ENCODE measurements around the gene RDH5.
A peak's percentile ranks its signal among the peaks of the same experiment; 100 is the strongest.

RDH5 gene

DNA sequence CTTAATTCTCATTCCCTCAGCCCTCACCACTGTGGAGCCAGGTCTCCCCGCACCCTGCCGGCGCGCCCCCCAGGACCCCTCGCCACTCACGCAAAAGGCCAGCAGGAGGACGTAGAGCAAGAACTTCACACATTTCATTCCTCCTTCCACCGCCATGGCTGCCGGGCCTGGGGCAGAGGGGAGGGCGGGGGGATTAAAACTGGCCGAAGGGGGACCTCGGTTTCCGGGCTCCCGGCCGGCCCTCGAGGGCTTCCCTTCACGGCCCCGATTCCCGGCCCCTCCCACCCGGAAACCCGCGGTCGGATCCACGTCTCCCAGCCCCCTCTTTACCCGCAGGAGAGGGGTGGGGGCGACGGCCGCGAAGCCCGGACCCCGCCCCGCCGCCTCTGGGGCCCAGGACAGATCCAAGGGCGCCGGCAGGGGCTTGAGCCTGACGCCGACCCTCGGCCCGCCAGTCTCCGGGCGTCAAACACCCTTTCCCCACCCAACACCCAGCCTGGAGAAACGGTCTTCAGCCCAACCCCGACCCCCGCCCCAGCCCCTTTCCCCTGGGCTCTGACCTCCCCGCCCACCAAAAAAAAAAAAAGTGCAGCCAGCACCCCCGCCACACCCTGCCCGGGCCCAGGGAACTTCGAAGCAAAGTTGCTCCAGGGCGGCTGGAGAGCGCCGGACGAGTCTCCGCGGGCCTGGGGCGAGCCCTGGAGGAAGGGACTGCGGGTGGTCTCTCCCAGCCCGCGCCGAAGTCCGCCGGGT lies 8.2 kb downstream of the RDH5 start:
- DNase-seq (ENCODE audit: low spot score): peak; percentile 49

DNA sequence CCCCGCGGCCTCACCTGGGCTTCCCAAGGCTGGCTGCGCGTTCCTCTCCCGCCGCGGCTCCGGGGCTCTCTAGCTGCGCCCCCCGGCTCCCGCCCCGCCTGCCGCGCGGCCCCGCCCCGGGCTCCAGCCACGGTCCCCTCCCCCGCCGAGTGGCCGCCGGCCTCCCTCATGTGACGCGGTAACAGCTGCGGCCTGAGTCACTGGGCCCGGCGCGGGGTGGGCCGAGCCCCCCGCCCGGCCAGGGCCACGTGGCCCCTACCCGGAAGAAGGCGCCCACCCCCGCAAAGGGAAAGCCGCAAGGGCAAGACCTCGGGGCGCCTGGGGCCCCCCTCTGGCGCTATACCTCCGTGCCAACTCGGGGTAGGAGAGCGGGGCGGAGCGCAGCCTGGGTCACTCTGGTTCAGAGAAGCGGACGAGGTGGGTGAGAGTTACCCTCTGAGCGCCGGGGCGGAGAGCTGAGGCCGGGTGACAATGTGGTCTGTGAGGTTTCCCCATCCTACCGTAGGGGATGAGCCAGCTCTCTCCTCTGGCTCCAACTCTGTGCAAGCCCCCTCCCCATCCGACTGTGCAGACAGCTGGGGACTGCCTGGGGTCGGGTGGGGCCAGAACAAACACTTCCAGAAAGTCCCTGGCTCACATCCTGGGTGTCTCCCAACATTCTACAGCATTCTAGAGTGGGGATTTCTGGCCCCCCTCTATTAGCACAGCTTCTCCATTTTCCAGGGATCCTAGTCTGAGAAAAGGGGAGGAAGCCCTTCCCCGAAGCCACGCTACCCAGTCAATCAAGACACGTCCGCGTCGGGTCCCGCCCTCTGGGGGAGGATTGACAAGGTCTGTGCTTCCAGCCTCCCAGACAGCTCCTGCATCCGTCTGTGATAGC lies 9.0 kb downstream of the RDH5 start, which contains the start of gene CD63:
CD63 (minus strand) TSS at position 71 of the 880 bp plus-strand sequence. CDS start 668 bp downstream, outside the sequence.
- DNase-seq (ENCODE audit: low spot score): peak; percentile 87

DNA sequence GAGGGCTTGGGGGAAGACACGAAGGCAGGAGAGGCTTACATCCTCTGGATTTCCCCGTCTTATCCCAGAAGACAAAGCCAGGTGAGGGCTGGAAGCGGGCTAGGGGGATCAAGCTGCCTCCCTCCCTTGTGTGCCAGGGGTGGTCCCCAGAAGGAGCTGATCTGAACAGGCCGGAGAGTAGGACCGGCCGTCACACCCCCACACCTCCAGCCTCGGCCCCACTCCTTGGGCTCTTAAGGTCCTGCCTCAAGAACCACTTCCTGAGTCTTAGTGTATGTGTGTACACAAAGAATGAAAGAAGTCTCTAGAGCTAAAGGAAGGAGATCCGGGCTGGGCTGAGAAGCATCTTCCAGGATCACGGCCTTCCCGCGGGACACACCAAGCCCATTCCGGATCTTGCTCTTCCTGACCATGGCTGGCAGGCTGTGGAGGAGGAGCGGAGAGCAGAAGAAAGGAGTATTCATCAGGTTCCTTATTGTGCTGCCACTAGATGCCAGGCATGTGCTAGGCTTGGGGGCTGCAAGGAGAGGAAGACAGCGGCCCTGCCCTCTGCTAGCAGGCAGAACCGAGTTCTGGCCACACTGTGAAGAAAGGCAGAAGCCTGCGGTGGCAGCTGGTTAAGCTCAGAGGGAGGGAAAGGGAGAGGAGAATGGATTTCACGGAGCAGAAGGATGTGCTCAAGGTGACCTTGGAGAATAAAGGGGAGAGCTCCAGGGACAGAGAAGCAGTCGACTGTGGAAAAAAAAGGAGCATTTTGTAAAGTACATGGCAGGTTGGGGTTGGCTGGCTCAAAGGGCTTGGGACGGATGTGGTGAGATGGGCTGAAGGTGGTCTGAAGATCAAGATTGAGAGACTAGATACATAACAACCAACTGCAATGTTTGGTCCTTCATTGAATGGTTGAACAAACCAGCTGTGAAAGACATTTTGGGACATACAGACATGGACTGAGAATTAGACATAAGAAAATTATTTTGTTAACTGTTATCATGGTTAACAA lies 9.9 kb downstream of the RDH5 start:
- no peak for DNase-seq (ENCODE audit: low spot score)

DNA sequence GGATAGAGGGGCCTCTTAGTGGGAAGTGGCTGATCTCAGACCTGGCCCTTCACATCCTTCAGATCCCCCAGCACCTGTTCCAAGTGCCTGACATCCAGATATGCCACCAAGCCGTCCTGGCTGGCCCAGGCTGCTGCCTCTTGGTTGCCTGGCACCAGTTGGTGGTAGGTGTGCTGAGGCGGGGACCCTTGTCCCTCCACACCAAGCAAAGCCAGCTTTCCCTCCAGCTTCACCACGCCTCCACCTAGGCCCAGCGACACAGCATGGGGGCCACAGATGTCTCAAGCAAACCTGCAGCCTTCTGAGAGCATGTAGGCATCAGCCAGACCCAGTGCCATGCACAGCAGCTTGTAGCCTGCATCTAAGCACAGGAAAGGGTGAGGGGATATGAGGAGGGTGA lies 12.1 kb downstream of the RDH5 start:
- no peak for DNase-seq (ENCODE audit: low spot score)

DNA sequence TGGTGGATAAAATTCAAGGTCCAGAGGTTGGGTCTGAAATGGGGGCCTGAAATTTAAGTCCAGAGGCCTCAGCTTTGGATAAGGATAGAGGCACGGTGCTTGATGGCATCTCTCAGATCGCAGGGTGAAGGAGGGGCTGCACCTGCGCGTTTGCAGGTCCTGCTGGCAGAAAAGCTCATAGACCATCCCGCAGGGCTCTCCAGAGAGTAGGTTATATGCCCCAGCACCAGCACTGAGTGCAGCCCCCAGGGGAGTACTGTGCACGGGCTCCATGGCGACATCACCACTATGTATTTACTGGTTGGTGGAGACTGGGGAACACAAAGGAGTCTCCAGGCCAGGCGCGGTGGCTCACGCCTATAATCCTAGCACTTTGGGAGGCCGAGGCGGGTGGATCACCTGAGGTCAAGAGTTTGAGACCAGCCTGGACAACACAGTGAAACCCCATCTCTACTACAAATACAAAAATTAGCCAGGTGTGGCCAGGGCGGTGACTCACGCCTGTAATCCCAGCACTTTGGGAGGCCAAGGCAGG lies 12.9 kb downstream of the RDH5 start:
- DNase-seq (ENCODE audit: low spot score): no peak

DNA sequence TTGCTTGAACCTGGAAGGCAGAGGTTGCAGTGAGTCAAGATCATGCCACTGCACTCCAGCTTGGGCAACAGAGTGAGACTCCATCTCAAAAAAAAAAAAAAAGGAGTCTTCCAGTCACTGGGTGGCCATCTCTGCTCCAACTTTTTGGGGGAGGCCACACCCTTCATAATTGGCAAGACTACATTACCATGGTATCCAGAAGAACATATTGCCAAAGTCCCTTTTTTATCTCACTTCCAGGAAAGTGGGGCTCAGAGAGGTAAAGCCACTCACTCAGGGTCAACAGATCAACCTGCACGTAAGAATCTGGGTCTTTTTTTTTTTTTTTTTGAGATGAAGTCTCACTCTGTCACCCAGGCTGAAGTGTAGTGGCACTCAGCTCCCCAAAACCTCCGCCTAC lies 13.7 kb downstream of the RDH5 start:
- no peak for DNase-seq (ENCODE audit: low spot score)

DNA sequence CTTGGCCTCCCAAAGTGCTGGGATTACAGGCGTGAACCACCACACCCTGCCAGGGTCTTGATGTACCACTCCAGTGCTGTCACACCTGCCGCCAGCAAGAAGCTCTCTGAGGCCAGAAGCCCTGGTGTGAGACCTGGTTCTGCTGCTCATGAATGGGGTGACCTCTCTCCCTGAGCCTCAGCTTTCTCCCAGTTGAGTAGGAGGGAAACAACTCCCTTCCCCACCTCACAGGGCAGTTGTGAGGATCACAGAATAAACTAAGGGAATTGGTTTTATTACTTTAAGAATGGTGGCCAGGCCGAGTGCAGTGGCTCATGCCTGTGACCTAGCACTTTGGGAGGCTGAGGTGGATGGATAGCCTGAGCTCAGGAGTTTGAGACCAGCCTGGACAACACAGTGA lies 14.4 kb downstream of the RDH5 start:
- no peak for DNase-seq (ENCODE audit: low spot score)

DNA sequence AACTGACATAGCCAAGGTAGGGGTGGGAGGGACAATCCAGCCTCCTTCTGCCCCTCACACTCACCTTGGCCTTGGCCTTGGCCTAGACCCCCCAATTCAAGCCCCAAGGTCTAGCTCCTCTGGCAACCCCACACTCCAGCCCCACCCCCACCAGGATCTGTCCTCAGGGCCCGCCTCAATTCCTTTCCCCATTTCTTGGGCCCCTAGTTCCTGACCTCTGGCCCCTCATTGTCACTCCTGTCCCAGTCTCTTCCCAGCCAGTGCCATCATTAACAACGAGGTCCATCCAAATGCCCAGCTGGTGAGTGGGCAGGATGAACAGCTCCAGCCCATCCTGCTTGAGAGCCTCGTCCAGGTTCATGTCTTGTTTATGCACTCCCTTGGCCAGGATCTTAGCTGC lies 15.9 kb downstream of the RDH5 start:
- DNase-seq (ENCODE audit: low spot score): no peak

DNA sequence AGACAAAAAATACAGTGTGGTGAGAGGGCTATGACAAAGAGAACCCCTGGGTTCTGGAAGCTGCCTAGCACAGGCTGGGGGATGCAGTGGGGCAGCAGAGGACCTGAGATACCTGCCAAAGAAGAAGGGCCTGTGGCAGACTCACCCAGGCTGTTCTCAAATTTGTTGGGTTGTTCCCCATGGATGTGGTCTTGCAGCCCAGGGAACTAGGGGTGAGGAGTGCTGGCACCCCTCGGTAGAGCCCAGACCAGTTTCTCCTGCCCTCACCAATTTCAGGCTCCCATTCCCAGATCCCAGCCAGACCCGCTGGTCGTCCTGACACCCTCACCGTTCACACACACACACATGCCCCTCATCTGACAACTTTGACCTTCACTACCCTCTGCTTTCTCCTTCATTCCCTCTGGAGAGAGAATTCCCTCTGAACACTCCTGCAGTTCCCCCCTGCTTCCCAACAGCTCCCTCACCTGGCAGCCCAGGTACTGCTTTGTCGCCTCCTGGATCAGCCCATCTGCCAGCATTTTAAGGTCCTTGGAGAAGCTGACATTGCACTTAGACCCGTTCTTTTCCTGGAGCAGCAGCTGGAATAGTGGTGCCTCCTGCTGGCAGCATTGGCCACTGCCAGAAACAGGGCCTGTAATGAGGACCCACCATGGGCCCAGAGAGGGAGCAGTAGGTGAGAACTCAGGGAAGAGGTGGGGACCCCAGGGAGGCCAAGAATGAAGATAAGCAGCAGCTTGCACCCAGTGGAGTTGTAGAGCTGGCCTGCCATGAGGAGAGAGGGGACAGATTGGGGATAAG lies 16.8 kb downstream of the RDH5 start:
- peak; percentile 41 for DNase-seq (ENCODE audit: low spot score)

DNA sequence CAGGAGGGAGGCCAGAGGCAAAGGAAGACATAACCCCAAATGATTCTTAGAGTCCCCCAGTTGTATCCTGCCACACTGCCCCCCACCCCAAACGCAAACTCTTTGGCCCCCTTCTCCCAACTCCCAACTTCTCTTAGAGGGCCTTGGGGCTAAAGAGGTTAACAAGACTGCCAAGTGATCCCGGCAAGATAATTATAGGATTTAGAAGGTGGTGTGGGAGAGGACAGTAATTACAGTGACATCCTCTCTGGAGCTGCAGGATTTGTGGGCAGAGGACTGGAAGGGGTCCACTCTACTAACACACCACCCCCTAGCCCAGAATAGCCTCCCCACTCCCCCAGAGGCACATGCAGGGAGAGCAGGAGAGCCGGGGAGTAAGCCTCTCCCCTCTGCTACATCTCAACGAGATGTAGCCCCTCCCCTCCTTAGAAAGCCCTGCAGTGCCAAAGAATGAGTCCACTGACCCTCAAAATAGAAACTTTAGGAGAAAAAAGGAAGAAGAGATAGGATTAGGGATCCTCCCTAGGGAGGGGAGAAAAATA lies 17.5 kb downstream of the RDH5 start:
- no peak for DNase-seq (ENCODE audit: low spot score)

DNA sequence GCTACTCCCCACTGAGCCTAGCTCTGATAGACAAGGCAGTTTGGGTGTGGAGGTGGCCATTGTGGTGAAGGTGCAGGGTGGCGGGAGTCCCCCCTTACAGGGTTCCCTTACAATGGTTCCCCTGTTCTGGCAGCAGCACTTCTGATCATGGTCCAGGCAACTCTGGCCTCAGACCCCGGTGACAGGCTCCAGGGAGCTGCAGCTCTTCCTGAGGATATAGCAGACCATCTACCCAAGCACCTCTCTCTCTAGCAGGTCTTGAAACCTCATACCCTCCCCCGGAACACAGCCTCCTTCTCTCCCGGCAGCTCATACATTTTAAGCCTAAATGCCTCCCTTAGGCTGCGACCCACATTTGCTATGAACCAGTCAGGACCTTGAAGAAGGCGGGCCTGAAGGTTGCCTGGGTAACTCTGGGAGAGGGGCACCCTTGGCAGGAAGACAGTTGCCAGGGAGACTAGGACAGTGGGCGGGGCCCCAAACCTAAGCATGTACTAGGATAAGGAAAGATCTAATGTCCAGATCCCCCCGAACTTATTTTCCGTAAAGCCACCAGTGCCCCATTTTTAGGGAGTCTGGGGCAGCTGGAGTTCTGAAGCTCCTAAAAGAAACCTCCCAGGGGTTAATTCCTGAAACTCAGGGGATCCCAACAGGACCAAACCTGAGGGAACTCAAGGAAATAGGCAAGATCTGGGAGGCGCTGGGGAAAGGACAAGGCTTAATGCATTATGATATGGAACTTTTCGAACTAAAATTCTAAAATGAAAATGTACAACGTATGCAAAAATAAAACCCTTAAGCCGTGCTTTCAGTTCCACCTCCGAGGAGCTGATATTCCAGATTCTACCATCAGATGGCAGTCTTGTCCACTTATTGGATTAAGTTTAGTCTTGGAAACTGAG lies 18.2 kb downstream of the RDH5 start:
- DNase-seq (ENCODE audit: low spot score): peak; percentile 86

DNA sequence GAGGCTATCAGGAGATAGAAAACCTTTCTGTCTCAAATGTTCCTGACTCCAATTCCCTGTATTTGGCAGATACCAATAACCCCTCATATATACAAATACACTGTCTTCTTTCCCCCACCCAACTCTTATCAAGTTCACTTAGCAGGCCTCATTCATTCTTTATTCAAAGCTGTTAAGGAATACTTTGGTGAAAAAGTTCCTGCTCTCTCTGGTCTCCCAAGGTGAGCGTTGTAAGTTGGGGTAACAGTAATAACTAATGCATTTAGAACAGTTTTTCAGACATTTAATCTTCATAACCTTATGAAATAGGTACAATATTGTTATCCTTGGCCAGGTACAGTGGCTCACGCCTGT lies 18.8 kb downstream of the RDH5 start:
- DNase-seq (ENCODE audit: low spot score): no peak

DNA sequence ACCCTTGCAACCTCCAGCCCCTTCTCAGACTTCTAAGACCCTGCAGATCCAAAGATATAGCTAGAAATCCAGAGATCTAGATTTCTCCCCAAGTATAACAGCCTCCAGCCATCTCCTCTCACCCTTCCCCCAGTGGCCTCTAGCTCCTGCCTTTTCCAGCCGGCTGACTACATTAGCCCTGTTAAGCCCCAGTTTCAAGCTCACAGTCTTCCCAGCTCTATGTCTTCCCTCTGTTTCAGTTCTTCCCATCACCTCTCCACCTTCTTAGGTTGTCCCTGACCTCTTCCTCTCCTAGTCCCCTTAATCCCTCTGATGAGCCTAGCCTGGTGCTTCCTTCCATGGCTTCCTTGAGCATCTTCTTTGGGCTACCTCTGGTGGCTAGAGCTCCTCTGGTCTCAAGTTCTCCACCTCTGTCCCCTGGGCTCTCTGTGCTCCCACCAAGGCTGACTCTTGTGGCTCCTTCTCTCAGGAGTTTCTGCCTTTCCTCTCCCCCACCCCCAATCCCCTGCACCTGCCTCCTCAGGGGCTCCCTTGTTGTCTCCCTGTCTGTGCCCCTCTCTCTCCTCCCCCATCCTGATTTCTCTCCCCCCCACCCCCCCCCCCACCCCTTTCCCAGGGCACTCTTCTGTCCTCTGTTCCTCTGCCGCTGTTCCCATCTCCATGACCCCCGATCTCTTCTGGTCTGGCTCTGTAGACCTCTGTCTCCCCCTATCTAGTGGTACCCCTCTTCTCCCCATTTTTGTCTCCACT lies 21.9 kb downstream of the RDH5 start:
- DNase-seq (ENCODE audit: low spot score): no peak

DNA sequence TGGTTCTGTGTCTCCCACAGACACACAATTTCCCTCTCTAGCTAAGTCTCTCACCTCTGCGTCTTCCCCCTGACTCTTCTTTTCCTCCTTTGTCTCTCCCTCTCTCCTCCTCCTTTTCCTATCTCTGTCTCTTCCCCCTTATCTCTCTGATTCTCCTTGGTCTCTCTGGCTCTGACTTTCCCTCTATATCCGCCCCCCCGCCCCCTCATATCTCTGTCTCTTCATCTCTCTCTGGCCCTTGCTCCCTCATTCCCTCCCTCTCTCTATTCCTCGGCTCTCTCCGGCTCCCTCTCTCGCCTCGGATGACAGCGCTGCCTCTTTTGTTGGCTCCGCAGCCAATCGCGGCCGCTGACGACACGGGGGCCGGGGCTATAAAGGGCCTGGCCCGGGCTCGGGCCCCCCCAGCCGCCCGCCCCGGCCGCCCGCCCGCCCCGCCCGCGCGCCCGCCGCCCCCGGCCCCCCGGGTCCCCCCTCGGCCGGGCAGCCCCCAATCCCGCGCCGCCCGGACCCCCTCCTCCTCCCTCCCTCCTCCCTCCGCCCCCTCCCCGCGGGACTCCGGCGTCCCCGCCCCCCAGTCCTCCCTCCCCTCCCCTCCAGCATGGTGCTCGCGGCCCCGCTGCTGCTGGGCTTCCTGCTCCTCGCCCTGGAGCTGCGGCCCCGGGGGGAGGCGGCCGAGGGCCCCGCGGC lies 22.7 kb downstream of the RDH5 start, which contains the start of gene GDF11:
GDF11 (plus strand) TSS at position 404 of the 687 bp plus-strand sequence; CDS start at position 599, 195 bp downstream.
- DNase-seq (ENCODE audit: low spot score): peak; percentile 88

DNA sequence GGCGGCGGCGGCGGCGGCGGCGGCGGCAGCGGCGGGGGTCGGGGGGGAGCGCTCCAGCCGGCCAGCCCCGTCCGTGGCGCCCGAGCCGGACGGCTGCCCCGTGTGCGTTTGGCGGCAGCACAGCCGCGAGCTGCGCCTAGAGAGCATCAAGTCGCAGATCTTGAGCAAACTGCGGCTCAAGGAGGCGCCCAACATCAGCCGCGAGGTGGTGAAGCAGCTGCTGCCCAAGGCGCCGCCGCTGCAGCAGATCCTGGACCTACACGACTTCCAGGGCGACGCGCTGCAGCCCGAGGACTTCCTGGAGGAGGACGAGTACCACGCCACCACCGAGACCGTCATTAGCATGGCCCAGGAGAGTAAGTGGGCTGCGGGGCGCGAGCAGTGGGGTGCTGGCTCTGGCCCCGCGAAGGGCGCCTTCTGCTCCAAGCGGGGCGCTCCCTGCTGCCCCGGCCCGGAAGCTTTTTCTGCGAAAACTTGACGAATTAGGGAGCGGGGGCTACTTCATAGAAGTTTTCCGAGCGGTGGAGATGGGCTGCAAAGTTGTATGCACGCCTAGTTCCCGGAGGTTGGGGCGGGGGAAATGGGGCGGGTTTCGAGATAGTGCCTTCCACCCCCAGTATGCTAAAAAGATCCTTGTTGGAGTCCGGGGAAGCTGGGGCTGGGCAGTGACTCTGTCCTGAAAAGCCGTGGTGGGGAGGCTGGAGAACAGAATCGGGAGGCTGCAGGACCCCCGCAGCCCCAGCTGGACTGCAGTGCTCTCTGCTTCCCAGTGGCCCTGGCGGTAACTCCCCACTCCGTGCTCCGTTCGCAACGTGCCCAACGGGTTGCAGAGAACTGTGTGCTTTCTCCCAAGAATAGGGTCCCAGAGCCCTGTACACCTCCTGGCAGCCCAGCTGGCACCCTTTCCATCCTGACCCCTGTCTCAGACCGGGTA lies 23.5 kb downstream of the RDH5 start:
- peak; percentile 69 for DNase-seq (ENCODE audit: low spot score)

DNA sequence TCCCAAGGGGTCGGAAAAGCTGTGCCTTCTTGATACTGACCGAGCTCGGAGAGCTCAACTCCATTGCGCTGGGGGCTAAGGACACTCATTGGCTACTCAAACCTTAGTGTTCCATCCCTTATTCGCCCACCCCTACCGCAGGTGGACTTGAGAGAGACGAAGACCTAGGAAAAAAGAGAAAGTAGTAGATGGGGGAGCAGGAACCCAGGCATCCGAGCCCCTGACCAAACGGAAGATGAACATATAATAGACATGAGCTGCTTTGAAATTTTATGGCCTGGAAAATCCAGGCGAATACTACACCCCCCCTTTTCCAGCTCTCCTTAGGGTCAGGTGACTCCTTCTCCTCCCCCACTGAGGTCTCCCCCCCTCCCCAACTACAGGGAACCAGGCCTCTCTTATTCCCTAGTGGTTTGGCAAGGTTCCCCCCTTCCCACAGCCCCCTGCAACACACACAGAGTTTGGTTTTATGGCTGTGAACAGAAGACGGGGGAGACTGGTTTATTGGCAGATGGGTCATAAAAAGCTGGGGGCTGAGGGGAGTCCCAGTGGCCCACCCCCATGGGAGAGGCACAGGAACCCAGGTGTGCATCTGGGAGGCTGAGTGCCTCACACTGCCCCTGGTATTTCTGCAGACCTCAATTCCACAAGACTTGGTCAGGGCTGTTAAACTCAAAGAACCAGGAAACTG lies 24.3 kb downstream of the RDH5 start:
- DNase-seq (ENCODE audit: low spot score): no peak
